Measurements from ENCODE around the gene SDK2. TPM values are rescaled to one million over a fixed set of nuclear protein-coding genes. Genes with fewer than 3 reads are reported as not detected.
A peak's percentile ranks its signal among the peaks of the same experiment; 100 is the strongest.

SDK2 gene
- total and polyA plus RNA-seq, 9 of the 15 experiments (the other 6 are each of a cell fraction or from before 2014, with no cell fraction given): 0.04 TPM; not detected in 8

DNA sequence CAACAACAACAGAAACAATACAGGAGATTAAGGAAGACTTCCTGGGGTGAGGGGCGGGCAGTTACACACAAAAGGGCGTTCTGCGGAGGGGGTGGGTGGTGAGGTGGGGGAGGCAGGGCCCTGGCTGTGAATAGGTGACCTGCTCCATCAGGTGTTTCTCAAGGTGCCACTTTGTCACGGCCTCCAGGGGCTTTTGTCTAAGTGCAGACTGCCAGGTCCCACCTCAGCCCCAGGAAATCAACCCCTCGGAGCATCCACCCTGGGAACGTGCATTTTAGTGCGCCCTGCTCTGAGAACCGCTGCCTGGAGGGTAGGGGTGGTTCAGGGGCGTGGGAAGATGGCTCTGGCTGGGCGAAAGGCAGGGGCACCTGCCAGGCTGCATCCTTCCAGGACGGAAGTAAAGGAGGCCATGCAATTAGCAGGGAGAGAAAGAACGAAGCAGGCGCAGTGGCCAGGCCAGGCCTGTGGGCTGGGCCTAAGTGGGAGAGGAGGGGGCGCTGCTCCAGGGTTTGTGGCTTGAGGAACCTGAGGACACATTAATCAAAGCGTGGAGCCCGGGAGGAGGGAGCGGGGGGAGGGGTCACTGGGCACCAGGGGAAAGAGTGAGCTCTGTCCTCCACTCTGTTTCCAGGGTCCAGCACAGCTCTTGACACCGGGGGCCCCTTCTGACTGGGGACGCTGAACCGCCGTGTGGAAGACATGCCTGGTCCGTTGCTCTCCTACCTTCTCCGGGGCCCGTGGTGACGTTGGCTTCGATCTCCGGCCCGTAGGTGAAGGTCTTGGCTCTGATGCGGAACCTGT, 283.1 kb downstream of the SDK2 start (continued):
- TF ChIP-seq, protein P1, sequence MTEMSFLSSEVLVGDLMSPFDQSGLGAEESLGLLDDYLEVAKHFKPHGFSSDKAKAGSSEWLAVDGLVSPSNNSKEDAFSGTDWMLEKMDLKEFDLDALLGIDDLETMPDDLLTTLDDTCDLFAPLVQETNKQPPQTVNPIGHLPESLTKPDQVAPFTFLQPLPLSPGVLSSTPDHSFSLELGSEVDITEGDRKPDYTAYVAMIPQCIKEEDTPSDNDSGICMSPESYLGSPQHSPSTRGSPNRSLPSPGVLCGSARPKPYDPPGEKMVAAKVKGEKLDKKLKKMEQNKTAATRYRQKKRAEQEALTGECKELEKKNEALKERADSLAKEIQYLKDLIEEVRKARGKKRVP (CRISPR knock-in tag; IDR thresholded peaks at IDR 0.05): no peak
- TF ChIP-seq ZNF699 (CRISPR knock-in tag; IDR thresholded peaks at IDR 0.05; ENCODE audit: insufficient replicate concordance) (no peak), ZNF282 (CRISPR knock-in tag; IDR thresholded peaks at IDR 0.05) (no peak)

DNA sequence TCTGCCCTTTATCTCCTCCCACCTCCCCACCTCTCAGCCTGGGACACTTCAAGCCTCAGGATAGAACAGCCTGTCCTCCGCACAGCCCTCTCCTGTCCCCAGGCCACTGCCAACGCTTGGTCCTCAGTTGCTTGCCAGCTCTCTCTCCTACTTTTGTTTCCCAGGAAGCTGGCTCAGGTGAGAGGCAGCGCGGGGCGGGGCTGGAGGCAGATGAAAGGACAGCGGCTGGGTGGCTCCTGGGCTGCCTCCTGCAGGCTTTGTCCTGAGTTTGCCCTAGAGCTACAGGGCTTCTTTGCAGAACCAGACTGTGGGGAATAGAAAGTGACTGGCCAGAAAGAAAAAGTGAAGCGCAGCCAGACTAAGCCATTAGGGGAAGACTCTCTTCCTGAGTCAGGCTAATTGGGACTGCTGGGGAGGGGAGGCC, 284.2 kb downstream of the SDK2 start:
- intact Hi-C loops (cut with micrococcal nuclease): loop anchor here (10.0 kb wide), 1 partner anchor 795 kb away; no protein-coding TSS in a partner anchor
- Histone ChIP-seq H3K9ac (ENCODE audit: insufficient read depth in 1 of 2, low read depth in 2 of 2, low read length in 2 of 2) (no peak overlapping the region), H3K27me3 (ENCODE audit: control insufficient read depth in 2 of 2, insufficient read depth in 2 of 2, low read length in 2 of 2) (peaks cover 51 to 88% of the 10 kb centered on the region in 2 experiments; a peak in 4 of 5 replicates), H3K9me1 (ENCODE audit: control insufficient read depth, insufficient read depth, low read length) (no peaks in the 10 kb centered on the region), H3K9me3 (replicated peaks; ENCODE audit: control insufficient read depth, insufficient read depth, low read depth, low read length) (no peaks in the 10 kb centered on the region), H4K20me1 (replicated peaks; ENCODE audit: control insufficient read depth, insufficient read depth, low read length) (no peaks in the 10 kb centered on the region; the same call in 1 of the 2 replicates), H3K36me3 (ENCODE audit: control insufficient read depth, insufficient read depth, low read length) (no peaks in the 10 kb centered on the region), H3K27ac (ENCODE audit: extremely low read depth, low read depth, low read length) (no peak overlapping the region), H3K4me2 (ENCODE audit: insufficient read depth, low read length) (no peak overlapping the region), H3K4me1 (replicated peaks in 1 of 2; ENCODE audit: control insufficient read depth in 2 of 2, insufficient read depth in 2 of 2, low read length in 2 of 2) (peaks cover 0 to 10% of the 10 kb centered on the region in 2 experiments; a peak in 2 of 5 replicates), H3K4me3 (no peak overlapping the region), H3K79me2 (ENCODE audit: control insufficient read depth, insufficient read depth, low read length) (no peaks in the 10 kb centered on the region), H2AFZ (ENCODE audit: low read depth, low read length) (no peak overlapping the region)
- ATAC-seq (peak; percentile 50), FAIRE-seq (no peak), DNase-seq (ENCODE audit: extremely low read depth in 1 of 4, low spot score in 3 of 4) (no peak)
- 0% methylated on average over 7 of the region's 7 CpGs for WGBS (ENCODE audit: insufficient coverage, low coverage, missing lambda C conversion rate)
- CTCF ChIA-PET (ENCODE audit: low intra/inter-chr PET ratio): interaction anchor here (0.7 kb wide), 1 partner anchor 80 kb away, joined by 3 read pairs; no protein-coding TSS in a partner anchor
- in situ Hi-C loops (cut with MboI): loop anchor here (10.0 kb wide), 1 partner anchor 805 kb away; no protein-coding TSS in a partner anchor
- TF ChIP-seq NR1H2 (CRISPR knock-in tag; IDR thresholded peaks at IDR 0.05) (no peak), RUNX1 (IDR thresholded peaks at IDR 0.05; ENCODE audit: low read depth) (no peak), CBX5 (IDR thresholded peaks at IDR 0.05; ENCODE audit: borderline replicate concordance, low read depth) (no peak), ZBTB1 (CRISPR knock-in tag; IDR thresholded peaks at IDR 0.05; ENCODE audit: borderline replicate concordance, low read depth) (no peak), CTCF (IDR thresholded peaks at IDR 0.05 in 2 of 3, conservative IDR thresholded peaks at IDR 0.05 in 1 of 3; ENCODE audit: insufficient read depth in 2 of 3, low read depth in 1 of 3, low read length in 3 of 3) (peak in 1 of 3 experiments; percentile 10; a peak in 1 of 6 replicates), POLR2G (IDR thresholded peaks at IDR 0.05; ENCODE audit: low read depth, low read length) (no peak), MTA3 (IDR thresholded peaks at IDR 0.05; ENCODE audit: borderline replicate concordance) (no peak)
- no TSS peak for BruUV-seq (replicated peaks)
- POLR2A ChIA-PET: interaction anchor here (0.7 kb wide), 2 partner anchors 48 to 153 kb away, joined by 3 read pairs; partner anchors contain the start of gene CDC42EP4

Data from K562 (cell line).